DMS53 treated with DMSO at 0.1 percent for 48 hours (cell line): ENCODE measurements around the gene G3BP1.
"Not testable (repeated sequence)": the region's sequence is repeated elsewhere in the genome, so short reads cannot be mapped to it uniquely, and the experiment has no call there.

Source experiments
- DNase-seq: peaks from one replicate; lab custom pipeline; 2025; ENCODE audit not compliant: unreplicated experiment; lab: John Stamatoyannopoulos, UW

Gene G3BP1

GRCh38 chr5:151771259-151772028 is at the start of gene G3BP1:
Gene G3BP1 (plus strand): TSS chr5:151771954. CDS start chr5:151786621, 14,667 bp downstream.
- DNase-seq, result peak; percentile 100

GRCh38 chr5:151722546-151722945 is 49.2 kb upstream of the G3BP1 start:
- no peak for DNase-seq

GRCh38 chr5:151724360-151724759 is 47.4 kb upstream of the G3BP1 start:
- DNase-seq, result no peak

GRCh38 chr5:151729597-151729996 is 42.2 kb upstream of the G3BP1 start:
- DNase-seq, result not testable (repeated sequence)

GRCh38 chr5:151730381-151730780 is 41.4 kb upstream of the G3BP1 start:
- DNase-seq, result no peak

GRCh38 chr5:151733358-151734063 is 38.2 kb upstream of the G3BP1 start:
- no peak for DNase-seq

- DNase-seq, result no peak
Measured at GRCh38 chr5:151734064-151734408, 37.7 kb upstream of the G3BP1 start.

GRCh38 chr5:151735646-151736045 is 36.1 kb upstream of the G3BP1 start:
- no peak for DNase-seq

GRCh38 chr5:151737431-151737830 is 34.3 kb upstream of the G3BP1 start:
- DNase-seq, result no peak

GRCh38 chr5:151738125-151738848 is 33.5 kb upstream of the G3BP1 start:
- DNase-seq, result no peak

GRCh38 chr5:151739395-151739794 is 32.4 kb upstream of the G3BP1 start:
- DNase-seq, result no peak

GRCh38 chr5:151739939-151740335 is 31.8 kb upstream of the G3BP1 start:
- no peak for DNase-seq

- DNase-seq, result peak; percentile 33
Measured at GRCh38 chr5:151740336-151740942, 31.3 kb upstream of the G3BP1 start.

- DNase-seq, result no peak
Measured at GRCh38 chr5:151740958-151741373, 30.8 kb upstream of the G3BP1 start.

GRCh38 chr5:151741678-151742423 is 29.9 kb upstream of the G3BP1 start:
- no peak for DNase-seq

GRCh38 chr5:151742870-151743294 is 28.9 kb upstream of the G3BP1 start:
- DNase-seq, result peak; percentile 11

GRCh38 chr5:151743530-151743929 is 28.2 kb upstream of the G3BP1 start:
- DNase-seq, result no peak

- DNase-seq, result no peak
Measured at GRCh38 chr5:151745071-151745705, 26.6 kb upstream of the G3BP1 start.

GRCh38 chr5:151750121-151750520 is 21.6 kb upstream of the G3BP1 start:
- no peak for DNase-seq

GRCh38 chr5:151751091-151751490 is 20.7 kb upstream of the G3BP1 start:
- no peak for DNase-seq
